HuH-7.5 (cell line): ENCODE measurements around the gene CPN1.
"Not testable (repeated sequence)": the region's sequence is repeated elsewhere in the genome, so short reads cannot be mapped to it uniquely, and the experiment has no call there.

Experiments
- DNase-seq: peaks from one replicate; pipeline ENCODE4 v3.0.0; 2011; ENCODE audit warnings: low spot score

The CPN1 gene

GRCh38 chr10:100081075-100082001, at the start of gene CPN1:
CPN1 (minus strand) TSS chr10:100081869; CDS start chr10:100081625, 244 bp downstream.
- no peak for DNase-seq

DNA sequence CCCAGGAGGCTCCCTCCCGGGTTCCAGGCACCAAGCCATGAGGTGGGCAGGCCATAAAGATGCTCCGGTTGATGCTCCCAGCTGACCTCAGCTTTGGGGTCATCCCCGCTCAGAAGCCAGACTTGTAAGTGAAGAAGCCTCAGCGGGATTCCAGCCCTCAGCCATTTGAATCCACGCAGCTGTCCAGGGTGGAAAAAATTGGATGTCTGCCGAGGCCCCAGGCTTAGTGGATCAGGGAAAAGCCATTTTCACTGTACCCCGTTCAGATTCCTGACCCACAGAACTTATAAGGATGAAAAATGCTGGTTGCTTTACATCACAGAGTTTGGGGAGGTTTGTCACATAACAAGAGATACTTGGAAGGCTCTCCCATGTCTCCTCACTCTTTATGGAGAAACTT, 49.2 kb upstream of the CPN1 start:
- no peak for DNase-seq

DNA sequence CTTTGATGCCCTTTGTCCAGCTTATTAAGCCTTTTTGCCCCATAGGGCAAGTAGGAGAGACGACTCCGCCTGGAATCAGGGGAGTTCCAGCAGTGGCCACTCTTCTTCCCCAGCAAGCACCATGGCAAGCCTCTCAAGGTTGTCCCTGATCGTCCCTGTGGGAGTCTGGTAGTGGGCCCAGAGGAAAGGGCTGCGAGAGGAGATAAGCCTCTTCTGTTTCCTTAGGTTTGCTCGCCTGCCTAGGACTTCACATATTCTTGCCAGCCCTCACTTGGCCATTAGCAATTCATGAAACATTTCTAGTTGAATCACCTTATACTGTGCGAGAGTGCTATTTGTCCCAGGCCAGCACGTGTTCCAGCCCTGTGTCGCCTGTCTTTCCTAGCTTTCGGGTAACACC, 47.8 kb upstream of the CPN1 start:
- DNase-seq, result no peak

GRCh38 chr10:100128951-100129350, 47.3 kb upstream of the CPN1 start:
- no peak for DNase-seq

DNA sequence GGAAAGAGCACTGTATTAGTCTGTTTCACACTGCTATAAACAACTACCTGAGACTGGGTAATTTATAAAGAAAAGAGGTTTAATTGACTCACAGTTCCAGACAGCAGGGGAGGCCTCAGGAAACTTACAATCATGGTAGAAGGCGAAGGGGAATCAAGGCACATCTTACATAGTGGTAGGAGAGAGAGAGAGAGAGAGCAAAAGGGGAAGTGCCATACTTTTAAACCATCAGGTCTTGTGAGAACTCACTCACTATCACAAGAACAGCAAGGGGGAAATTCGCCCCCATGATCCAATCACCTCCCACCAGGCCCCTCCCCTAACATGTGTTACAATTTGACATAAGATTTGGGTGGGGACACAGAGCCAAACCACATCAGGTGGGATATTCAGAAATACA, 43.7 kb upstream of the CPN1 start:
- not testable (repeated sequence) for DNase-seq

- no peak for DNase-seq
Measured at GRCh38 chr10:100124097-100124496, 42.4 kb upstream of the CPN1 start.

GRCh38 chr10:100122780-100123179, 41.1 kb upstream of the CPN1 start:
- DNase-seq, result no peak

DNA sequence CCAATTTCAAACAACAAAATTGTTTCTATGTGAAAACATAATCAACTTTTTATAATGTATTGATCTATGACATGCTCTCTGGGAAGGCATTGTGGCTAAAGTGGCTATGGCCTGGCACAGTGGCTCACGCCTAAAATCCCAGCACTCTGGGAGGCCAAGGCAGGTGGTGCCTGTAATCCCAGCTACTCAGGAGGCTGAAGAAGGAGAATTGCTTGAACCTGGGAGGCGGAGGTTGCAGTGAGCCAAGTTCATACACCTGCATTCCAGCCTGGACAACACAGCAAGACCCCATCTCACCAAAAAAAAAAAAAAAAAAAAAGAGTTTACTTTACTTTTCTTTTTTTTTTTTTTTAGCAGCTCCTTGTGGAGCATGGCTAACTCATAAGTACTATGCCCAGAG, 38.9 kb upstream of the CPN1 start:
- no peak for DNase-seq

- DNase-seq, result no peak
Measured at GRCh38 chr10:100119726-100120125, 38.1 kb upstream of the CPN1 start.

- no peak for DNase-seq
Measured at GRCh38 chr10:100114976-100115770, 33.5 kb upstream of the CPN1 start.

- no peak for DNase-seq
Measured at GRCh38 chr10:100114460-100114859, 32.8 kb upstream of the CPN1 start.

DNA sequence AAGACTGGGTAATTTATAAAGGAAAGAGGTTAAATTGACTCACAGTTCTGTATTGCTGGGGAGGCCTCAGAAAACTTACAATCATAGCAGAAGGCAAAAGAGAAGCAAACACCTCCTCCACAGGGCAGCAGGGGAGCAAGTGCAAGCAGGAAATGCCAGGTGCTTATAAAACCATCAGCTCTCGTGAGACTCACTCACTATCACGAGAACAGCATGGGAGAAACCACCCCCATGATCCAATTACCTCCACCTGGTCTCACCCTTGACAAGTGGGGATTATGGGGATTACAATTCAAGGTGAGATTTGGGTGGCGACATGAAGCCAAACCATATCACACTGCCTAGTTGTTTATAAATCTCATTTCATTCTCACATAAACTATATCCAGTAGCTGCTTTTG, 28.0 kb upstream of the CPN1 start:
- DNase-seq, result no peak

GRCh38 chr10:100106865-100107264, 25.2 kb upstream of the CPN1 start:
- no peak for DNase-seq

DNA sequence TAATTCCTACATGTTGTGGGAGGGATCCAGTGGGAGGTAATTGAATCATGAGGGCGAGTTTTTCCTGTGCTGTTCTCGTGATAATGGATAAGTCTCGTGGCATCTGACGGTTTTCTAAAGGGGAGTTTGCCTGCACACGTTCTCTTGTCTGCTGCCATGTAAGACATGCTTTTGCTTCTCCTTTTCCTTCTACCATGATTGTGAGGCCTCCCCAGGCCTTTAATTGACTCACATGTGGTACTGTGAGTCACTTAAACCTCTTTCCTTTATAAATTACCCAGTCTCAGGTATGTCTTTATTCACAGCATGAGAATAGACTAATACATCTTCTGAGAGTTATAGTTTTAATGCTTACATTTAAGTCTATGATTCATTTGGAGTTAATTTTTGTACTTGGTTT, 22.6 kb upstream of the CPN1 start:
- DNase-seq, result no peak

DNA sequence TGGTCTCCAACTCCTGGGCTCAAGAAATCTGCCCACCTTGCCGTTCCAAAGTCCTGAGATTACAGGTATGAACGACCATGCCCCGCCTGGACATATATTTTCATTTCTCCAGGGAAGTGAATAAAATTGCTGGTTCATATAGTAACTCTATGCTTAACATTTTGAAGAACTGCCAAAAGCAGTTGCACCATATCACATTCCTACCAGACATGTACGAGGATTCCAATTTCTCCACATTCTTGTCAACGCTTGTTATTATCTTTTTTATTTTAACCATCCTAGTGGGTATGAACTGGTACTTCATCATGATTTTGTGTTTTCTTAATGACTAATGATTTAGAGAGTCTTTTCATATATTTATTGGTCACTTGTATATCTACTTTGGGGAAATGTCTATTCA, 21.9 kb upstream of the CPN1 start:
- DNase-seq, result no peak

- peak; percentile 91 for DNase-seq
Measured at GRCh38 chr10:100101192-100102076, 19.8 kb upstream of the CPN1 start.

DNA sequence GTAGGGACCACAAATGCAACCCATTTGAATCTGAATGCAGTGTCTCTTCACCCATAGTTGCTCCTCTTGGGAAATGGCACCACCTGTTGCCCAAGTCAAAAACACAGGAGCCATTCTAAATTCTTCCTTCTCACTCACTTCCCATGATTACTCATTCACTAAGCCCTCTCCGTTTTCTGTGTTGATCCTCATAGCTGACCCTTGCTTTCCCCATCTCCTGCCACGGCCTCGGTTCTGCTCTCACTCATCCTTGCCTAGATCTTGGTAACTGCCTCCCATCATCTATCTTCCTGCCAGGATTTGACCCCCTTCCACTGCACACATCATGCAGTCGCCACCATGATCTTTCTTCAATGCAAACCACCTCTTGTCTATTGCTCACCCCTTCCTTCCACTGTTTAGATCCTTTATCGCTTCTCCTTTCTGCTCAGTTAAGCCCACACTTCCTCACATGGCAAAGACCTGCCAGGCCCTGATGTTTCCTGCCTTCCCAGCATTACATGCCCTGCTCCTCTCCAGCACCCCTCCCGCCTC, 19.0 kb upstream of the CPN1 start:
- peak; percentile 67 for DNase-seq

DNA sequence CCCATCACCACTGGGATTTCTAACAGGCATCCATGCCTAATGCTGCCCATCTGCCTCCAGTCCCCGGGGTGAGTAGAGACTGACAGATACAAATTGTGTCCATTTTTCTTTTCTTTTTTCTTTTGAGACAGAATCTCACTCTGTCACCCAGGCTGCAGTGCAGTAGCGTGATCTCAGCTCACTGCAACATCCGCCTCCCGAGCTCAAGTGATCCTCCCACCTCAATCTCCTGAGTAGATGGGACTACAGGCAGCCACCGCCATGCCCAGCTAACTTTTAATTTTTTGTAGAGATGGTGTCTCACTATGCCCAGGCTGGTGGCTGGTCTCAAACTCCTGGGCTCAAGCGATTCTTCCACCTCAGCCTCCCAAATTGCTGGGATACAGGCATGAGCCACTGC, 7.6 kb upstream of the CPN1 start:
- DNase-seq, result no peak

DNA sequence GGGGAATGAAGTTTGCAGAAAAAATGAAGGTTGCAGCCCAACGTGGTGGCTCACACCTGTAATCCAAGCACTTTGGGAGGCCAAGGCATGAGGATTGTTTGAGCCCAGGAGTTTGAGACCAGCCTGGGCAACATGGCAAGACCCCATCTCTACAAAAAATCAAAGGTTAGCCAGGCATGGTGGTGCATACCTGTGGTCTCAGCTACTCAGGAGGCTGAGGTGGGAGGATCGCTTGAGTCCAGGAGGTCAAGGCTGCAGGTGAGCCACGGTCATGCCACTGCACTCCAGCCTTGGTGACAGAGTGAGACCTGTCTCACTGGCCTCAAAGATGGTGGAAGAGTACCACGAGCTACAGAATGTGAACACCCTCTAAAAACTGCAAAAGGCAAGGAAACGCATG, 5.0 kb upstream of the CPN1 start:
- DNase-seq, result not testable (repeated sequence)

DNA sequence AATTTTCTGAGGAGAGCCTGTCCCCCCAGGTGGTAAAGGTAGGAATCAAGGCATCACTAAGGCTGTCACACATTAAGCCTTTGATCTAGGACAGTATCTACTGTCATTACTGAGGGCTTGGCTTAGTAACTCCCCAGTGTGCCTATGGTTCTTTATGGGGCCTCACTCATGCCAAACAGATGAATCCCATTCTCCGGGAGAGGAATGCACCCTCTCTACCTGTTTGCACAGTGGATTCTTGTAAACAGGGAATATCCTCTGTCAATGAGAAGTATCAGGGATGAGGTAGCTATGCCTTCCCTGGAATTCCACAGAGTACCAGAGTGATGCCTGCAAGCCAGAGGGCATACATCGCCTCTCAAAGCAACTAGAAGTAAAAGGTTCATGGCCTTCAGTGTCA, 3.9 kb upstream of the CPN1 start:
- no peak for DNase-seq

DNA sequence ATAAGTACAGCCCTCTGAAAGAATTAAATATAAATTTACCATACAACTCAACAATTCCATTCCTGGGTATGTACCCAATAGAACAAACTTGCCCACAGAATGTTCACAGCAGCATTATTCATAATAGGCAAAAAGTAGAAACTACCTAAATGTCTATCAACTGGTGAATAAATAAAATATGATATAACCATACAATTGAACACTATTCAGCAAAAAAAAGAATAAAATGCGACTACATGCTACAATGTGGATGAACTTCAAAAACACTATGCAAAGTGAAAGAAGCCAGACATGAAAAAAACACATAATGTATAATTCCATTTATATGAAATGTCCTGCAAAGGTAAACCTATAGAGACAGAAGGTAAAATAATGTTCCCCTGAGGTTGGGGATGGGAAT, 2.0 kb upstream of the CPN1 start:
- DNase-seq, result no peak

- not testable (repeated sequence) for DNase-seq
Measured at GRCh38 chr10:100082276-100082675, 607 bp upstream of the CPN1 start.
